Measurements from ENCODE around the gene KIRREL1. TPM values are rescaled to one million over a fixed set of nuclear protein-coding genes. Genes with fewer than 3 reads are reported as not detected.

The KIRREL1 gene
- total RNA-seq, 6 experiments from 2014 or later: 1.1 to 4.9 (median 2.9) TPM

DNA sequence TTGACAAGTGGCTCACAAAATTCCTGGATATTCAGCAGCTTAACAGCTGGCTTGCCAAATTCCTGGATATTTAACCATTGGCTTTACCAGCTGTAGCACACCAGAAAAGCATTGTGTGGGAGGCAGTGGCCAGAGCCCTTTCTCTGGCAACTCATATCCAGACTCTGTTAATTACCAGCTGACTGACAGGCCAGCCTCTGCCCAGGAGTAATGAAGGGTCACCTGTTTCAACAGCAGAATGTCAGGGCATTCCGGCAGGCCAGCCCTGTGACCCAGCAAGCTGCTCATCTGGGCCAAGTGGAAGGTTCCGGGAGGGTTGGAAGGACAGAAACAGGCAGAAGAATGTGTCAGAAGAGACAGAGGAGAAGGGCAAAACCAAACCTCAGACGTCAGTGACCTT lies 35.2 kb upstream of the KIRREL1 start:
- intact Hi-C loops (cut with DNase I): no loop called here
- 38% methylated on average over 3 of the region's 3 CpGs for WGBS (ENCODE audit: insufficient coverage, low coverage, low lambda C conversion rate, missing lambda C conversion rate)
- no peak for ATAC-seq

DNA sequence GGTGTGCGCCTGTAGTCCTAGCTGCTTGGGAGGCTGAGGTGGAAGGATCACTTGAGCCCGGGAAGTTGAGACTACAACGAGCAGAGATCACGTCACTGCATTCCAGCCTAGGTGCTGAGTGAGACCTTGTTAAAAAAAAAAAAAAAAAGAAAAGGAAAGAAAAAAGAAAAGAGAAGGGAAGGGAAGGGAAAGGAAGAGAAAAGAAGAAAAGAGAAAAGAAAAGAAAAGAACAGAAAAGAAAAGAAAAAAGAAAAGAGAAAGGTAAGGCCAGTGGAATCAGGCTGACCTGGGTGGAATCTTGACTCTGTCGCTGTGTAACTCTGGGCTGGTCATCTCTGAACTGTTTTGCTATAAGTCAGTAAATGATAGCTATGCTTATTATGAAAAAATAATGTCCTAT lies 33.7 kb upstream of the KIRREL1 start:
- intact Hi-C loops (cut with DNase I): loop anchor here (10.0 kb wide), 2 partner anchors 155 to 165 kb away; a partner anchor contains a TSS
- no peaks in the 10 kb centered on the region for H3K36me3 ChIP-seq
- H3K9me3 ChIP-seq: no peaks in the 10 kb centered on the region
- peaks cover 0 to 2% (median 0%) of the 10 kb centered on the region in 4 donors for H3K4me1 ChIP-seq
- 71% methylated on average over 5 of the region's 5 CpGs for WGBS (ENCODE audit: insufficient coverage, low coverage, low lambda C conversion rate, missing lambda C conversion rate)
- H3K27ac ChIP-seq: no peak overlapping the region
- H3K27me3 ChIP-seq: no peaks in the 10 kb centered on the region
- no peak for DNase-seq
- H3K4me3 ChIP-seq: no peak overlapping the region
- no peak for TF ChIP-seq POLR2A (IDR thresholded peaks at IDR 0.05)
- TF ChIP-seq, protein P1, sequence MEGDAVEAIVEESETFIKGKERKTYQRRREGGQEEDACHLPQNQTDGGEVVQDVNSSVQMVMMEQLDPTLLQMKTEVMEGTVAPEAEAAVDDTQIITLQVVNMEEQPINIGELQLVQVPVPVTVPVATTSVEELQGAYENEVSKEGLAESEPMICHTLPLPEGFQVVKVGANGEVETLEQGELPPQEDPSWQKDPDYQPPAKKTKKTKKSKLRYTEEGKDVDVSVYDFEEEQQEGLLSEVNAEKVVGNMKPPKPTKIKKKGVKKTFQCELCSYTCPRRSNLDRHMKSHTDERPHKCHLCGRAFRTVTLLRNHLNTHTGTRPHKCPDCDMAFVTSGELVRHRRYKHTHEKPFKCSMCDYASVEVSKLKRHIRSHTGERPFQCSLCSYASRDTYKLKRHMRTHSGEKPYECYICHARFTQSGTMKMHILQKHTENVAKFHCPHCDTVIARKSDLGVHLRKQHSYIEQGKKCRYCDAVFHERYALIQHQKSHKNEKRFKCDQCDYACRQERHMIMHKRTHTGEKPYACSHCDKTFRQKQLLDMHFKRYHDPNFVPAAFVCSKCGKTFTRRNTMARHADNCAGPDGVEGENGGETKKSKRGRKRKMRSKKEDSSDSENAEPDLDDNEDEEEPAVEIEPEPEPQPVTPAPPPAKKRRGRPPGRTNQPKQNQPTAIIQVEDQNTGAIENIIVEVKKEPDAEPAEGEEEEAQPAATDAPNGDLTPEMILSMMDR (IDR thresholded peaks at IDR 0.05): no peak
- ATAC-seq: no peak

More for the DNA sequence above, 35.2 kb upstream of the KIRREL1 start:
- no peak for TF ChIP-seq POLR2A (IDR thresholded peaks at IDR 0.05)
- TF ChIP-seq, protein P1 (IDR thresholded peaks at IDR 0.05): no peak
- DNase-seq: no peak
- Histone ChIP-seq H3K4me1 (no peaks in the 10 kb centered on the region), H3K36me3 (no peaks in the 10 kb centered on the region), H3K27ac (no peak overlapping the region), H3K27me3 (no peaks in the 10 kb centered on the region), H3K4me3 (no peak overlapping the region), H3K9me3 (no peaks in the 10 kb centered on the region)

DNA sequence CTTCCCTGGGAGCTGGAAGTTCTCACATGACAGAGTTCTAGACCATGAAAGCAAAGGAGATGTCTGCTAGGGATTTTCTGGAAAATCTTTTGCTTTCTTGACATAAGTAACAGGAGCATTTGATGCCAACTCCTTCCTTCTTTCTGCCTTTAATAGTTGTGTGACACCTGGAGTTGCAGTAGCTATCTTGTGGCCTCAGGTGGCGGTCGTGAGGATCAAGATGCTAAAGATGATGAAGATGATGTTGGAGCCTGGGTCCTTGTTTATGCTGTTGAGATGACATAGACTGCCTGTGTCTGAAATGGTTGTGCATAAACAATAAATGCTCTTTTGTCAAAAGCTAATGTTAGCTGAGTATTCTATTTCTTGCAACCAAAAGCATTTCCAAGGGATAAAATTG lies 32.7 kb upstream of the KIRREL1 start:
- DNase-seq (no peak), ATAC-seq (no peak)
- Histone ChIP-seq H3K36me3 (no peaks in the 10 kb centered on the region), H3K27me3 (no peaks in the 10 kb centered on the region), H3K9me3 (no peaks in the 10 kb centered on the region), H3K4me3 (no peak overlapping the region), H3K27ac (no peak overlapping the region), H3K4me1 (peaks cover 0 to 4% (median 3%) of the 10 kb centered on the region in 4 donors)
- no peak for TF ChIP-seq POLR2A (IDR thresholded peaks at IDR 0.05)
- TF ChIP-seq, protein P1 (IDR thresholded peaks at IDR 0.05): no peak
- intact Hi-C loops (cut with DNase I): loop anchor here (10.0 kb wide), 2 partner anchors 154 to 164 kb away; a partner anchor contains a TSS
- WGBS (ENCODE audit: insufficient coverage, low coverage, low lambda C conversion rate, missing lambda C conversion rate): 29% methylated on average over 2 of the region's 2 CpGs

DNA sequence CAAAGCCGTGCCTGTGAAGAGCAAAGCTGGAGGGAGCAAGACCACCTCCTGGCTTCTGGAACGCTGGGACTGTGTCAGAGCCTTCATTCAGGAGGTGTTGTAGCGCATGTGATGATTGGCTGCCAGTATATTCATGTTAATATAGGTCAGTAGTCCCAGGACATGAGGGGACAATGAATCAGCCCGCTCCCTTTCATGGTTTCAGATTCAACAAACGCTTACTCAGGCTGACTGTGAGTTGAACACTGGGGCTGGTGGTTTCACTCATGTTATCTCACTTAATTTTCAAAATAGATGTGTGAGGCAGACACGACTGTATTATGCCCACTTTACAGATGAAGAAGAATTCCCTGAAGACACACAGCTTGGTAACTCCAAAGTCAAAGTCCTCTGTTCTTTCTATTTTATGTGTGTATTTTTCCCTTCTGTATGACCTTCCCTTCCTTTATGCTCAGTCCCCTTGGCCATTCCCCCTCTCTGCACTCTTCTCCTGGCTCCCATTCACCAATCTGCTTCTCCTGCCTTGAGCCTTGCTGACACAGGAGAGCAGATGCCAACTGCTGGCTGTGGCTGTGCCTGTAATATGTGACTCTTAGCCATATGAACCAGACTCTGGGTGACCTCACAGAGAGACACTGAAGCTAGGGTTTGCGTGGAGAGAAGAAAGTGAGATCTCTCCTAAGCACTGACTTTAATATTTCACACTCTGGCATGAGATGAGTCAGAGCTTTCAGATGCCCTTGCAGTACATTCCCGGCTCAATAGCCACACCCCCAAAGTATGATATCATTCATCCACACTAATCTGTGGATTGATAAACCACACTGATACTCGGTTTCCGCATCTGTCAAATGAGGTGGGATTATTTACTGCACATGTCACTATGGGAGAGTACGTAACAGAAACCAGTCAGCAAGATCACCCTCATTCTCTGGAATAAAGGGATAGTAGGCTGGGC lies 31.4 kb upstream of the KIRREL1 start:
- no peak overlapping the region for H3K27ac ChIP-seq
- no peak for TF ChIP-seq POLR2A (IDR thresholded peaks at IDR 0.05)
- TF ChIP-seq, protein P1 (IDR thresholded peaks at IDR 0.05): no peak

More for the DNA sequence above, 31.4 kb upstream of the KIRREL1 start:
- Histone ChIP-seq H3K27me3 (no peaks in the 10 kb centered on the region), H3K4me1 (peaks cover 0 to 11% (median 6%) of the 10 kb centered on the region in 4 donors), H3K36me3 (no peaks in the 10 kb centered on the region), H3K4me3 (no peak overlapping the region), H3K9me3 (no peaks in the 10 kb centered on the region)
- DNase-seq (no peak), ATAC-seq (peak in 1 of 4 donors; percentile 19)
- WGBS (ENCODE audit: insufficient coverage, low coverage, low lambda C conversion rate, missing lambda C conversion rate): 25% methylated on average over 9 of the region's 11 CpGs
- intact Hi-C loops (cut with DNase I): loop anchor here (10.0 kb wide), 2 partner anchors 153 to 163 kb away; a partner anchor contains a TSS
